ENCODE measurements around the gene RNLS.
A peak's percentile ranks its signal among the peaks of the same experiment; 100 is the strongest.

Gene RNLS

GRCh38 chr10:88361494-88361893 is 221.6 kb downstream of the RNLS start (continued):
- no peak for TF ChIP-seq HIC1 (tag by site-specific recombination; IDR thresholded peaks at IDR 0.05)
- no peak for TF ChIP-seq ZNF561 (tag by site-specific recombination; IDR thresholded peaks at IDR 0.05; ENCODE audit: borderline replicate concordance)
- peak; percentile 69 for TF ChIP-seq FEZF1 (tag by site-specific recombination; IDR thresholded peaks at IDR 0.05)
- 0 out of 2 replicates have a peak, but pooled peaks have one; percentile 43 for TF ChIP-seq ZSCAN30 (tag by site-specific recombination; IDR thresholded peaks at IDR 0.05)
- TF ChIP-seq PBX3 (CRISPR knock-in tag; IDR thresholded peaks at IDR 0.05): no peak
- TF ChIP-seq GLIS2 (tag by site-specific recombination; IDR thresholded peaks at IDR 0.05): no peak
- no peak for TF ChIP-seq ZNF24 (tag by site-specific recombination; IDR thresholded peaks at IDR 0.05)
- no peak for TF ChIP-seq ZNF585B (tag by site-specific recombination; IDR thresholded peaks at IDR 0.05)
- no peak for TF ChIP-seq ZNF324 (tag by site-specific recombination; IDR thresholded peaks at IDR 0.05)
- no peak for TF ChIP-seq ZNF248 (tag by site-specific recombination; IDR thresholded peaks at IDR 0.05)
- no peak for TF ChIP-seq ZBTB26 (tag by site-specific recombination; optimal IDR thresholded peaks at IDR 0.05)
- TF ChIP-seq ZNF837 (tag by site-specific recombination; IDR thresholded peaks at IDR 0.05): no peak
- TF ChIP-seq ZBTB17 (tag by site-specific recombination; IDR thresholded peaks at IDR 0.05): no peak
- no peak for TF ChIP-seq ZNF558 (tag by site-specific recombination; IDR thresholded peaks at IDR 0.05)
- no peak for TF ChIP-seq ZNF670 (tag by site-specific recombination; IDR thresholded peaks at IDR 0.05; ENCODE audit: low read depth)
- TF ChIP-seq ZNF843 (tag by site-specific recombination; IDR thresholded peaks at IDR 0.05): peak; percentile 39; the same call in 1 of the 2 replicates
- TF ChIP-seq ZNF362 (tag by site-specific recombination; IDR thresholded peaks at IDR 0.05): no peak
- TF ChIP-seq YY1 (tag by site-specific recombination; IDR thresholded peaks at IDR 0.05): no peak
- TF ChIP-seq ZNF488 (tag by site-specific recombination; IDR thresholded peaks at IDR 0.05): no peak
- no peak for TF ChIP-seq TSHZ1 (tag by site-specific recombination; IDR thresholded peaks at IDR 0.05; ENCODE audit: borderline replicate concordance)
- no peak for TF ChIP-seq ZNF549 (tag by site-specific recombination; IDR thresholded peaks at IDR 0.05)
- peak; percentile 79; the same call in 1 of the 2 replicates for TF ChIP-seq OVOL3 (tag by site-specific recombination; IDR thresholded peaks at IDR 0.05)
- TF ChIP-seq ZNF140 (tag by site-specific recombination; IDR thresholded peaks at IDR 0.05): no peak
- no peak for TF ChIP-seq ZBTB8A (tag by site-specific recombination; IDR thresholded peaks at IDR 0.05)
- no peak for TF ChIP-seq ZNF10 (tag by site-specific recombination; IDR thresholded peaks at IDR 0.05)
- TF ChIP-seq ZNF433 (tag by site-specific recombination; IDR thresholded peaks at IDR 0.05; ENCODE audit: low read depth): no peak
- TF ChIP-seq ZNF449 (tag by site-specific recombination; IDR thresholded peaks at IDR 0.05): peak; percentile 52
- TF ChIP-seq ZNF548 (tag by site-specific recombination; IDR thresholded peaks at IDR 0.05): no peak
- no peak for TF ChIP-seq ZNF274 (IDR thresholded peaks at IDR 0.05; ENCODE audit: low read length)
- no peak for TF ChIP-seq ZNF274 (tag by site-specific recombination; IDR thresholded peaks at IDR 0.05; ENCODE audit: borderline replicate concordance)
- no peak for TF ChIP-seq ZNF211 (tag by site-specific recombination; IDR thresholded peaks at IDR 0.05; ENCODE audit: low read depth)
